PC-3 (cell line): ENCODE data around the gene CACNA1S. TPM values are rescaled to one million over a fixed set of nuclear protein-coding genes. Genes with fewer than 3 reads are reported as not detected.

Experiments
- ATAC-seq: fragments of 200-7000 bp; cut with Tn5 transposase; 2 replicates; pipeline ENCODE4 v1.9.1; 2020; ENCODE audit warnings: mild to moderate bottlenecking, moderate library complexity
- BruUV-seq: library from RNA; stranded (reverse); fragments of 400-500 nt; replicated peaks from 2 replicates; lab custom pipeline; 2021; lab: Mats Ljungman, UMichigan
- CTCF ChIA-PET: fragments of 300-600 bp; sonication (Branson Sonifier 250); formaldehyde crosslinking; loops from one replicate; lab custom pipeline; 2022; ENCODE audit warnings: antibody characterized with exemption; lab: Charles Lee
- POLR2A ChIA-PET: fragments of 300-600 bp; sonication (Branson Sonifier 250); formaldehyde crosslinking; loops from one replicate; lab custom pipeline; 2022; ENCODE audit warnings: antibody characterized with exemption; ENCODE audit not compliant: unreplicated experiment; lab: Charles Lee
- DNase-seq: peaks from one replicate; pipeline ENCODE4 v3.0.0-alpha.2; 2015
- H2AFZ ChIP-seq: fragments of 300-600 bp; sonication (generic); 2 replicates; pipeline ENCODE4 v1.6.0; 2016; ENCODE audit warnings: antibody characterized with exemption, low read length
- H3F3A ChIP-seq: fragments of 300-600 bp; sonication (generic); one replicate; pipeline ENCODE4 v1.6.0; 2017; ENCODE audit warnings: antibody characterized with exemption, low read length, control low read depth, mild to moderate bottlenecking; ENCODE audit not compliant: unreplicated experiment
- H3K27ac ChIP-seq: fragments of 300-600 bp; sonication (generic); 2 replicates; pipeline ENCODE4 v1.5.1; 2016; ENCODE audit warnings: mild to moderate bottlenecking, low read length
- H3K27me3 ChIP-seq: fragments of 300-600 bp; sonication (generic); 2 replicates; pipeline ENCODE4 v1.6.1; 2016; ENCODE audit warnings: low read length, mixed read lengths
- H3K36me3 ChIP-seq: fragments of 300-600 bp; sonication (generic); 2 replicates; pipeline ENCODE4 v1.6.1; 2016; ENCODE audit warnings: low read depth, mixed run types, low read length, mixed read lengths
- H3K4me1 ChIP-seq: fragments of 300-600 bp; sonication (generic); 2 replicates; pipeline ENCODE4 v1.5.1; 2016; ENCODE audit warnings: low read length; ENCODE audit not compliant: insufficient read depth
- H3K4me2 ChIP-seq: fragments of 300-600 bp; sonication (generic); 2 replicates; pipeline ENCODE4 v1.6.0; 2016; ENCODE audit warnings: low read length
- H3K4me3 ChIP-seq: fragments of 300-600 bp; sonication (generic); 2 replicates; pipeline ENCODE4 v1.5.1; 2016; ENCODE audit warnings: mild to moderate bottlenecking, low read length, mixed read lengths
- H3K79me2 ChIP-seq: fragments of 300-600 bp; sonication (generic); 2 replicates; pipeline ENCODE4 v1.6.1; 2017; ENCODE audit warnings: low read length, mixed read lengths
- H3K9ac ChIP-seq: fragments of 300-600 bp; sonication (generic); 2 replicates; pipeline ENCODE4 v1.6.0; 2016; ENCODE audit warnings: mild to moderate bottlenecking, low read length
- H3K9me2 ChIP-seq: fragments of 300-600 bp; sonication (generic); replicated peaks from 2 replicates; pipeline ENCODE4 v1.6.1; 2016; ENCODE audit warnings: mixed run types, low read length, mixed read lengths
- H3K9me3 ChIP-seq: fragments of 300-600 bp; sonication (generic); 2 replicates; pipeline ENCODE4 v1.6.1; 2016; ENCODE audit warnings: low read length, mixed read lengths
- H4K20me1 ChIP-seq: fragments of 300-600 bp; sonication (generic); 2 replicates; pipeline ENCODE4 v1.6.1; 2016; ENCODE audit warnings: low read length, mixed read lengths
- EZH2 ChIP-seq: fragments of 300-600 bp; sonication (generic); IDR thresholded peaks from one replicate; pipeline ENCODE4 v1.6.1; 2017; ENCODE audit warnings: antibody characterized with exemption, mild to moderate bottlenecking, low read length; ENCODE audit not compliant: unreplicated experiment
- EZH2phosphoT487 ChIP-seq: fragments of 300-600 bp; sonication (generic); IDR thresholded peaks from 2 replicates; pipeline ENCODE4 v1.6.1; 2018; ENCODE audit warnings: mild to moderate bottlenecking, antibody characterized with exemption, low read length, borderline replicate concordance
- intact Hi-C: fragments of 100-400 bp; cut with micrococcal nuclease; formaldehyde crosslinking; loops from 2 replicates; pipeline ENCODE4 v1.9.0; 2023
- total RNA-seq: library from RNA; depleted of rRNA; stranded (reverse); fragments of >200 nt; gene quantifications from 2 replicates; pipeline ENCODE4 v1.2.3, GENCODE V29; 2014
- TF ChIP-seq, protein P1 (sequence below): fragments of 300-600 bp; sonication (generic); conservative IDR thresholded peaks from 2 replicates; pipeline ENCODE4 v1.5.1; 2017; ENCODE audit warnings: antibody characterized with exemption, low read depth, mild to moderate bottlenecking, low read length

The CACNA1S gene
- total RNA-seq, 1 experiment from 2014 or later, result not detected

GRCh38 chr1:201066986-201067385 is 45.2 kb downstream of the CACNA1S start:
- TF ChIP-seq, protein P1, sequence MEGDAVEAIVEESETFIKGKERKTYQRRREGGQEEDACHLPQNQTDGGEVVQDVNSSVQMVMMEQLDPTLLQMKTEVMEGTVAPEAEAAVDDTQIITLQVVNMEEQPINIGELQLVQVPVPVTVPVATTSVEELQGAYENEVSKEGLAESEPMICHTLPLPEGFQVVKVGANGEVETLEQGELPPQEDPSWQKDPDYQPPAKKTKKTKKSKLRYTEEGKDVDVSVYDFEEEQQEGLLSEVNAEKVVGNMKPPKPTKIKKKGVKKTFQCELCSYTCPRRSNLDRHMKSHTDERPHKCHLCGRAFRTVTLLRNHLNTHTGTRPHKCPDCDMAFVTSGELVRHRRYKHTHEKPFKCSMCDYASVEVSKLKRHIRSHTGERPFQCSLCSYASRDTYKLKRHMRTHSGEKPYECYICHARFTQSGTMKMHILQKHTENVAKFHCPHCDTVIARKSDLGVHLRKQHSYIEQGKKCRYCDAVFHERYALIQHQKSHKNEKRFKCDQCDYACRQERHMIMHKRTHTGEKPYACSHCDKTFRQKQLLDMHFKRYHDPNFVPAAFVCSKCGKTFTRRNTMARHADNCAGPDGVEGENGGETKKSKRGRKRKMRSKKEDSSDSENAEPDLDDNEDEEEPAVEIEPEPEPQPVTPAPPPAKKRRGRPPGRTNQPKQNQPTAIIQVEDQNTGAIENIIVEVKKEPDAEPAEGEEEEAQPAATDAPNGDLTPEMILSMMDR, result no peak
- no peak for TF ChIP-seq EZH2
- TF ChIP-seq EZH2phosphoT487, result no peak
- Histone ChIP-seq H3F3A (no peaks in the 10 kb centered on the region), H3K4me3 (no peak overlapping the region), H3K9me3 (no peaks in the 10 kb centered on the region), H3K27me3 (peaks cover 81% of the 10 kb centered on the region), H2AFZ (no peak overlapping the region), H3K4me2 (no peak overlapping the region), H3K27ac (no peak overlapping the region), H4K20me1 (no peaks in the 10 kb centered on the region), H3K36me3 (no peaks in the 10 kb centered on the region), H3K4me1 (no peaks in the 10 kb centered on the region; the same call in 1 of the 2 replicates), H3K9me2 (no peaks in the 10 kb centered on the region), H3K79me2 (no peaks in the 10 kb centered on the region), H3K9ac (no peak overlapping the region)
- intact Hi-C loops, result no loop called here
- ATAC-seq, result no peak
- CTCF ChIA-PET, result no interaction called here
- no peak for DNase-seq
- BruUV-seq, result no TSS peak
- POLR2A ChIA-PET, result no interaction called here

DNA sequence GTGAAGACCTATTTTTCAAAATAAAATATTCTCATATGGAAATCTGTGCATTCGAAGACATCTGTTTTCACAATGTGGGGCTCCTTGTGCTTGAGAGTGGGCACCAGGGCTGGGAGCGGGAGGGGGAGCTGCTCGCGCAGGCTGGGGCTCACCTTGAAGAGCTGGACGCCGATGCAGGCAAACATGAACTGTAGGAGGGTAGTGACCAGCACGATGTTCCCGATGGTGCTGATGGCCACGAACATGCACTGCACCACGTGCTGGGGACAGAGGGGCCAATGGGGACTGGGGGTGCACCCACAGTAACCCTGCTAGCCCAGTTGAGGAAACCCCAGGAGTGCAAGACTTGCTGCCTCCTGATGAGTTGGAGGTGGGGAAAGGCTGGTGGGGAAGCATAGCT is 46.5 kb downstream of the CACNA1S start:
- no peaks in the 10 kb centered on the region for H3K36me3 ChIP-seq
- no TSS peak for BruUV-seq
- no peaks in the 10 kb centered on the region for H3F3A ChIP-seq
- intact Hi-C loops, result no loop called here
- H3K4me3 ChIP-seq, result no peak overlapping the region
- H3K9me3 ChIP-seq, result no peaks in the 10 kb centered on the region
- H4K20me1 ChIP-seq, result no peaks in the 10 kb centered on the region
- ChIA-PET CTCF (no interaction called here), POLR2A (no interaction called here)
- peaks cover 85% of the 10 kb centered on the region for H3K27me3 ChIP-seq
- no peak overlapping the region for H3K27ac ChIP-seq
- H3K9me2 ChIP-seq, result no peaks in the 10 kb centered on the region
- ATAC-seq, result no peak
- TF ChIP-seq, protein P1, result no peak
- TF ChIP-seq EZH2 (no peak), EZH2phosphoT487 (no peak)
- DNase-seq, result no peak
- H3K79me2 ChIP-seq, result no peaks in the 10 kb centered on the region
- H2AFZ ChIP-seq, result no peak overlapping the region
- no peak overlapping the region for H3K9ac ChIP-seq
- no peak overlapping the region for H3K4me2 ChIP-seq
- no peaks in the 10 kb centered on the region for H3K4me1 ChIP-seq

- no peaks in the 10 kb centered on the region for H4K20me1 ChIP-seq
- H3K79me2 ChIP-seq, result no peaks in the 10 kb centered on the region
- no peak overlapping the region for H3K9ac ChIP-seq
- peaks cover 84% of the 10 kb centered on the region for H3K27me3 ChIP-seq
- no peaks in the 10 kb centered on the region for H3K9me3 ChIP-seq
- no peaks in the 10 kb centered on the region for H3K9me2 ChIP-seq
- no peak overlapping the region for H3K4me3 ChIP-seq
- no peak overlapping the region for H2AFZ ChIP-seq
- H3K27ac ChIP-seq, result no peak overlapping the region
- TF ChIP-seq EZH2 (no peak), EZH2phosphoT487 (no peak)
- TF ChIP-seq, protein P1, result no peak
- no peaks in the 10 kb centered on the region for H3K36me3 ChIP-seq
- BruUV-seq, result no TSS peak
- intact Hi-C loops, result no loop called here
- DNase-seq, result no peak
- CTCF ChIA-PET, result no interaction called here
- POLR2A ChIA-PET, result no interaction called here
- no peak for ATAC-seq
- H3F3A ChIP-seq, result no peaks in the 10 kb centered on the region
- no peak overlapping the region for H3K4me2 ChIP-seq
- no peaks in the 10 kb centered on the region for H3K4me1 ChIP-seq
Observed at GRCh38 chr1:201064806-201065205, 47.4 kb downstream of the CACNA1S start.
